Smooth muscle cell (in vitro differentiated cells): ENCODE data around the gene PPIL4. TPM values are rescaled to one million over a fixed set of nuclear protein-coding genes. Genes with fewer than 3 reads are reported as not detected.

Experiments used
- DNase-seq: peaks from one replicate; lab custom pipeline; 2025; ENCODE audit not compliant: unreplicated experiment; lab: John Stamatoyannopoulos, UW
- H2AFZ ChIP-seq: fragments of 200-600 bp; sonication (generic); 2 replicates; pipeline ENCODE4 v1.6.0; 2016; ENCODE audit warnings: antibody characterized with exemption, low read depth, mild to moderate bottlenecking
- H3F3A ChIP-seq: fragments of 200-600 bp; sonication (generic); 2 replicates; pipeline ENCODE4 v1.6.0; 2017; ENCODE audit warnings: antibody characterized with exemption, low read depth
- H3K27ac ChIP-seq: fragments of 200-600 bp; sonication (generic); 2 replicates; pipeline ENCODE4 v1.5.1; 2016; ENCODE audit warnings: low read depth, mild to moderate bottlenecking
- H3K27me3 ChIP-seq: fragments of 200-600 bp; sonication (generic); 2 replicates; pipeline ENCODE4 v1.6.1; 2016; ENCODE audit warnings: low read depth, mild to moderate bottlenecking
- H3K36me3 ChIP-seq: fragments of 200-600 bp; sonication (generic); 2 replicates; pipeline ENCODE4 v1.5.1; 2016; ENCODE audit warnings: low read depth
- H3K4me1 ChIP-seq: fragments of 200-600 bp; sonication (generic); 2 replicates; pipeline ENCODE4 v1.5.1; 2016; ENCODE audit warnings: low read depth
- H3K4me2 ChIP-seq: fragments of 200-600 bp; sonication (generic); 2 replicates; pipeline ENCODE4 v1.6.0; 2016; ENCODE audit warnings: mild to moderate bottlenecking
- H3K4me3 ChIP-seq: fragments of 200-600 bp; sonication (generic); 2 replicates; pipeline ENCODE4 v1.5.1; 2016; ENCODE audit warnings: mild to moderate bottlenecking
- H3K79me2 ChIP-seq: fragments of 200-600 bp; sonication (generic); 2 replicates; pipeline ENCODE4 v1.6.0; 2016; ENCODE audit warnings: low read depth, mild to moderate bottlenecking
- H3K9ac ChIP-seq: fragments of 200-600 bp; sonication (generic); 2 replicates; pipeline ENCODE4 v1.6.0; 2016; ENCODE audit warnings: low read depth
- H3K9me3 ChIP-seq: fragments of 200-600 bp; sonication (generic); replicated peaks from 2 replicates; pipeline ENCODE4 v1.5.1; 2016; ENCODE audit warnings: low read depth
- H4K20me1 ChIP-seq: fragments of 200-600 bp; sonication (generic); 2 replicates; pipeline ENCODE4 v1.6.0; 2016; ENCODE audit warnings: low read depth
- CTCF ChIP-seq: fragments of 200-600 bp; sonication (generic); IDR thresholded peaks from 2 replicates; pipeline ENCODE4 v1.5.1; 2017; ENCODE audit warnings: borderline replicate concordance, mild to moderate bottlenecking, antibody characterized with exemption; ENCODE audit not compliant: insufficient read depth, poor library complexity, severe bottlenecking
- WGBS: methylation state at CpG from one replicate; pipeline ENCODE4 v1.1.7; 2016; ENCODE audit warnings: low lambda C conversion rate; 5-methylcytosine and 5-hydroxymethylcytosine counted together
- polyA plus RNA-seq: library from polyadenylated mRNA; unstranded; fragments of >200 nt; fragmentation: Nextera tagmentation; extraction: Ambion mirVana; gene quantifications from 2 replicates; pipeline ENCODE4 v1.2.1, GENCODE V29; 2016
- total RNA-seq: library from RNA; depleted of rRNA; stranded (reverse); fragments of >200 nt; gene quantifications from 2 replicates; pipeline ENCODE4 v1.2.3, GENCODE V29; 2014

The PPIL4 gene
- 64.8 and 65.3 TPM in 2 replicates for total RNA-seq
- 30.8 and 36.8 TPM in 2 replicates for polyA plus RNA-seq

- peaks cover 41% of the 10 kb centered on the region for H4K20me1 ChIP-seq
- no peaks in the 10 kb centered on the region for H3K36me3 ChIP-seq
- peak within 1 kb of the TSS; percentile 93 for H3K4me2 ChIP-seq
- H3K4me3 ChIP-seq, result peak within 1 kb of the TSS; percentile 93
- peaks cover 4% of the 10 kb centered on the region for H3K27me3 ChIP-seq
- H3K9me3 ChIP-seq, result no peaks in the 10 kb centered on the region
- H2AFZ ChIP-seq, result peak within 1 kb of the TSS; percentile 89
- WGBS, result 1% methylated on average over 64 of the region's 71 CpGs
- H3K27ac ChIP-seq, result peak within 1 kb of the TSS; percentile 100
- peak; percentile 100 for TF ChIP-seq CTCF
- peaks cover 48% of the 10 kb centered on the region for H3K79me2 ChIP-seq
- peak within 1 kb of the TSS; percentile 100 for H3K9ac ChIP-seq
- DNase-seq, result peak; percentile 87
- H3K4me1 ChIP-seq, result peaks cover 15% of the 10 kb centered on the region
- no peaks in the 10 kb centered on the region for H3F3A ChIP-seq
These were observed at the start of gene PPIL4 for GRCh38 chr6:149545754-149546471. Gene PPIL4 (minus strand): TSS chr6:149546043. CDS start chr6:149546005, 38 bp downstream.

- H3K9ac ChIP-seq, result no peak overlapping the region
- H3K27ac ChIP-seq, result no peak overlapping the region
- H3K4me3 ChIP-seq, result no peak overlapping the region
- no peaks in the 10 kb centered on the region for H3K79me2 ChIP-seq
- H3K27me3 ChIP-seq, result no peaks in the 10 kb centered on the region
- no peaks in the 10 kb centered on the region for H4K20me1 ChIP-seq
- no peaks in the 10 kb centered on the region for H3K4me1 ChIP-seq
- 91% methylated on average over 1 of the region's 1 CpG for WGBS
- H3K36me3 ChIP-seq, result peaks cover 18% of the 10 kb centered on the region
- H3K9me3 ChIP-seq, result no peaks in the 10 kb centered on the region
- no peak for TF ChIP-seq CTCF
- no peak for DNase-seq
- H3F3A ChIP-seq, result peaks cover 6% of the 10 kb centered on the region
- no peak overlapping the region for H3K4me2 ChIP-seq
- H2AFZ ChIP-seq, result no peak overlapping the region
These were observed 47.6 kb upstream of the PPIL4 start for GRCh38 chr6:149593408-149593807.

GRCh38 chr6:149592983-149593382 is 47.1 kb upstream of the PPIL4 start:
- WGBS, result 94% methylated on average over 2 of the region's 2 CpGs
- H4K20me1 ChIP-seq, result no peaks in the 10 kb centered on the region
- no peak overlapping the region for H3K4me2 ChIP-seq
- no peak overlapping the region for H3K27ac ChIP-seq
- DNase-seq, result no peak
- H3K79me2 ChIP-seq, result no peaks in the 10 kb centered on the region
- no peaks in the 10 kb centered on the region for H3K9me3 ChIP-seq
- peaks cover 18% of the 10 kb centered on the region for H3K36me3 ChIP-seq
- no peak overlapping the region for H3K9ac ChIP-seq
- H2AFZ ChIP-seq, result no peak overlapping the region
- peaks cover 6% of the 10 kb centered on the region for H3F3A ChIP-seq
- H3K27me3 ChIP-seq, result no peaks in the 10 kb centered on the region
- no peak overlapping the region for H3K4me3 ChIP-seq
- TF ChIP-seq CTCF, result no peak
- no peaks in the 10 kb centered on the region for H3K4me1 ChIP-seq

GRCh38 chr6:149586149-149586548 is 40.3 kb upstream of the PPIL4 start:
- DNase-seq, result no peak
- Histone ChIP-seq H2AFZ (no peak overlapping the region), H3K27ac (no peak overlapping the region), H3K4me2 (no peak overlapping the region), H3K4me3 (no peak overlapping the region), H3K9me3 (no peaks in the 10 kb centered on the region), H3K36me3 (peaks cover 5% of the 10 kb centered on the region), H4K20me1 (no peaks in the 10 kb centered on the region), H3K4me1 (no peaks in the 10 kb centered on the region), H3K27me3 (no peaks in the 10 kb centered on the region), H3K9ac (no peak overlapping the region), H3K79me2 (no peaks in the 10 kb centered on the region), H3F3A (no peaks in the 10 kb centered on the region)
- 97% methylated on average over 2 of the region's 2 CpGs for WGBS
- TF ChIP-seq CTCF, result no peak
